ENCODE measurements around the gene SFT2D3. TPM values are rescaled to one million over a fixed set of nuclear protein-coding genes. Genes with fewer than 3 reads are reported as not detected.

Gene SFT2D3
- polyA plus RNA-seq, 1 donor from 2014 or later: 6.2 TPM

DNA sequence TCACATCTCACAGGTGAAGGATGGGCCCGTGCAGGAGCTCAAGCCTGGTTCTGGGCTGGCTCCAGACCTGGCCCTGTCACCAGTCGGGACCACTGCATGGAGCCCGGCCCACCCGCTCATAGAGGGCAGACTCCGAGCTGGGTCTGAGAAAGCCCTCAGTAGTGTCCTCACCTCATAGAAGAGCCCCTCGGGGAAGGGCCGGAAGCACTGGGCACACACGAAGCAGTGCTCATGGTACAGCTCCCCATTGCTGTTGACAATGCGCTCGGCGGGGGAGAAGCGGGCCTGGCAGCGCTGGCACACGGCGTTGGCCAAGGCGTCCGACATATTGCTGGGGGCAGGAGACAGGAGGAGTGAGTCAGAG is 44.1 kb upstream of the SFT2D3 start:
- H3K9ac ChIP-seq (ENCODE audit: low read length): no peak overlapping the region
- no peak overlapping the region for H2AFZ ChIP-seq (ENCODE audit: low read depth, low read length)
- H3K27me3 ChIP-seq (ENCODE audit: insufficient read depth, low read depth, low read length): no peaks in the 10 kb centered on the region
- TF ChIP-seq EP300 (conservative IDR thresholded peaks at IDR 0.05; ENCODE audit: poor library complexity, severe bottlenecking) (no peak), TAF1 (IDR thresholded peaks at IDR 0.05; ENCODE audit: low read depth) (no peak), EZH2 (IDR thresholded peaks at IDR 0.05; ENCODE audit: borderline replicate concordance, insufficient read depth, low read length, poor library complexity, severe bottlenecking) (no peak), POLR2AphosphoS5 (IDR thresholded peaks at IDR 0.05) (no peak), RAD21 (conservative IDR thresholded peaks at IDR 0.05) (no peak), MXI1 (conservative IDR thresholded peaks at IDR 0.05; ENCODE audit: poor library complexity, severe bottlenecking) (no peak), CTCF (IDR thresholded peaks at IDR 0.05; ENCODE audit: poor library complexity, severe bottlenecking) (no peak)
- TF ChIP-seq, protein P1, sequence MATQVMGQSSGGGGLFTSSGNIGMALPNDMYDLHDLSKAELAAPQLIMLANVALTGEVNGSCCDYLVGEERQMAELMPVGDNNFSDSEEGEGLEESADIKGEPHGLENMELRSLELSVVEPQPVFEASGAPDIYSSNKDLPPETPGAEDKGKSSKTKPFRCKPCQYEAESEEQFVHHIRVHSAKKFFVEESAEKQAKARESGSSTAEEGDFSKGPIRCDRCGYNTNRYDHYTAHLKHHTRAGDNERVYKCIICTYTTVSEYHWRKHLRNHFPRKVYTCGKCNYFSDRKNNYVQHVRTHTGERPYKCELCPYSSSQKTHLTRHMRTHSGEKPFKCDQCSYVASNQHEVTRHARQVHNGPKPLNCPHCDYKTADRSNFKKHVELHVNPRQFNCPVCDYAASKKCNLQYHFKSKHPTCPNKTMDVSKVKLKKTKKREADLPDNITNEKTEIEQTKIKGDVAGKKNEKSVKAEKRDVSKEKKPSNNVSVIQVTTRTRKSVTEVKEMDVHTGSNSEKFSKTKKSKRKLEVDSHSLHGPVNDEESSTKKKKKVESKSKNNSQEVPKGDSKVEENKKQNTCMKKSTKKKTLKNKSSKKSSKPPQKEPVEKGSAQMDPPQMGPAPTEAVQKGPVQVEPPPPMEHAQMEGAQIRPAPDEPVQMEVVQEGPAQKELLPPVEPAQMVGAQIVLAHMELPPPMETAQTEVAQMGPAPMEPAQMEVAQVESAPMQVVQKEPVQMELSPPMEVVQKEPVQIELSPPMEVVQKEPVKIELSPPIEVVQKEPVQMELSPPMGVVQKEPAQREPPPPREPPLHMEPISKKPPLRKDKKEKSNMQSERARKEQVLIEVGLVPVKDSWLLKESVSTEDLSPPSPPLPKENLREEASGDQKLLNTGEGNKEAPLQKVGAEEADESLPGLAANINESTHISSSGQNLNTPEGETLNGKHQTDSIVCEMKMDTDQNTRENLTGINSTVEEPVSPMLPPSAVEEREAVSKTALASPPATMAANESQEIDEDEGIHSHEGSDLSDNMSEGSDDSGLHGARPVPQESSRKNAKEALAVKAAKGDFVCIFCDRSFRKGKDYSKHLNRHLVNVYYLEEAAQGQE (IDR thresholded peaks at IDR 0.05; ENCODE audit: borderline replicate concordance): no peak
- no peak overlapping the region for H3K4me2 ChIP-seq (ENCODE audit: low read length)
- no peak overlapping the region for H3K4me3 ChIP-seq (ENCODE audit: low read length)
- H3K79me2 ChIP-seq (replicated peaks; ENCODE audit: insufficient read depth, low read length): no peaks in the 10 kb centered on the region
- H3K9me2 ChIP-seq (ENCODE audit: insufficient read depth, low read length): no peaks in the 10 kb centered on the region
- no peaks in the 10 kb centered on the region for H3F3A ChIP-seq (ENCODE audit: insufficient read depth, low read length, poor library complexity, severe bottlenecking)
- H3K27ac ChIP-seq (ENCODE audit: low read length): no peak overlapping the region
- no peaks in the 10 kb centered on the region for H4K20me1 ChIP-seq (ENCODE audit: insufficient read depth)
- no peaks in the 10 kb centered on the region for H3K9me3 ChIP-seq (ENCODE audit: low read length)
- no peaks in the 10 kb centered on the region for H3K36me3 ChIP-seq (ENCODE audit: insufficient read depth, low read length)

DNA sequence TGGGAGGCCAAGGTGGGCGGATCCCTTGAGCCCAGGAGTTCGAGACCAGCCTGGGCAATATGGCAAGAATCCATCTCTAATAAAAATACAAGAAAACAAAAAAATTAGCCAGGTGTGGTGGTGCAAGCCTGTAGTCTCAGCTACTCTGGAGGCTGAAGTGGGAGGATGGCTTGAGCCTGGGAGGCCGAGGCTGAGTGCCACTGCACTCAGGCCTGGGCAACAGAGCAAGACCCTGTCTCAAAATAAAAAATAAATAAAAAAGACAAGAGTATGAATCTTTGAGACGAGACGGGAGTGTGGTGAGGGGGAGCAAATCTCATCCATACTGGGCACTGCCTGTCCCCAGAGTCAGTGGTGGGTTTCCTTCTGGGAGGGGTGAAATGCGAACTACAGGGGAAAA is 43.2 kb upstream of the SFT2D3 start:
- no peaks in the 10 kb centered on the region for H3K9me3 ChIP-seq (ENCODE audit: low read length)
- no peak overlapping the region for H3K4me3 ChIP-seq (ENCODE audit: low read length)
- H3K79me2 ChIP-seq (replicated peaks; ENCODE audit: insufficient read depth, low read length): no peaks in the 10 kb centered on the region
- H3F3A ChIP-seq (ENCODE audit: insufficient read depth, low read length, poor library complexity, severe bottlenecking): no peaks in the 10 kb centered on the region
- H3K27ac ChIP-seq (ENCODE audit: low read length): no peak overlapping the region
- no peaks in the 10 kb centered on the region for H3K9me2 ChIP-seq (ENCODE audit: insufficient read depth, low read length)
- H4K20me1 ChIP-seq (ENCODE audit: insufficient read depth): no peaks in the 10 kb centered on the region
- H3K9ac ChIP-seq (ENCODE audit: low read length): no peak overlapping the region
- H2AFZ ChIP-seq (ENCODE audit: low read depth, low read length): no peak overlapping the region
- no peak overlapping the region for H3K4me2 ChIP-seq (ENCODE audit: low read length)
- H3K27me3 ChIP-seq (ENCODE audit: insufficient read depth, low read depth, low read length): peaks cover 3% of the 10 kb centered on the region
- no peaks in the 10 kb centered on the region for H3K36me3 ChIP-seq (ENCODE audit: insufficient read depth, low read length)
- TF ChIP-seq RAD21 (conservative IDR thresholded peaks at IDR 0.05) (no peak), EZH2 (IDR thresholded peaks at IDR 0.05; ENCODE audit: borderline replicate concordance, insufficient read depth, low read length, poor library complexity, severe bottlenecking) (no peak), SMC3 (conservative IDR thresholded peaks at IDR 0.05; ENCODE audit: poor library complexity) (no peak), TAF1 (IDR thresholded peaks at IDR 0.05; ENCODE audit: low read depth) (no peak), EP300 (conservative IDR thresholded peaks at IDR 0.05; ENCODE audit: poor library complexity, severe bottlenecking) (no peak), MXI1 (conservative IDR thresholded peaks at IDR 0.05; ENCODE audit: poor library complexity, severe bottlenecking) (no peak), POLR2AphosphoS5 (IDR thresholded peaks at IDR 0.05) (no peak), CTCF (IDR thresholded peaks at IDR 0.05; ENCODE audit: poor library complexity, severe bottlenecking) (no peak)
- TF ChIP-seq, protein P1 (IDR thresholded peaks at IDR 0.05; ENCODE audit: borderline replicate concordance): no peak
